CD4-positive, alpha-beta T cell treated with Interleukin-10 for 1 hour (primary cell): Measurements from ENCODE around the gene PIK3CG.
"Not testable (repeated sequence)": the region's sequence is repeated elsewhere in the genome, so short reads cannot be mapped to it uniquely, and the experiment has no call there.

Source experiments
- DNase-seq: peaks from one replicate; pipeline ENCODE4 v3.0.0-alpha.2; 2020

The PIK3CG gene

DNA sequence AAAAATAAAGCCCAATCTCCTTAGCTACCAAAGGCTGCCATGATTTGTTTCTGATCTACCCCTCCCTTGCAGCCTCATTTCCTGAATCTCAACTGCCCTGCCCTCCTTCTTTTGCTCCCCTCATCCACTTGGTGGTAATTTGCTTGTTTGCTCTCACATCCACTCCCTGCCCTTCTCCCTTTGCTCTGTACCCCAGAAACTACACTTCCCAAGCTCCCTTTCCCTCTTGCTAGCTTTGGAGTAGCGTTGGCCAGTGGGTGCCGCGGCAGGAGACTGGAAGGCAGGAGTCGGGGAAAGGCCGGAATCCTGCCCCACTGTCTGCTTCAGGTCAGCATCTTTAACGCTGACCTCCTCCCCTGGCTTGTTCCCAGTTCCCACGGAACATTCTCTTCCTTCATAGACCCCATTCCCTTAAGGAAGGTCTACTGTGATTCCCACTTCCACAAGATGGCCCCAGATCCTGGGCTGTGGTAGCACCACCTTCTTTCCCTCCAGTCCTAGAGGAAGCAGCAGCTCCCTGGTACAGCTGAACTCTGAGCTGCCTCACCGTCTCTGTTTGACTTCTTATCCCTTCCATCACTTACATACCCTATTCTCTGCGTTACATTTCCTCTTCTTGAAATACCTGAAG lies 79.1 kb downstream of the PIK3CG start:
- no peak for DNase-seq

GRCh38 chr7:106947244-106947728 lies 82.2 kb downstream of the PIK3CG start:
- DNase-seq: peak; percentile 43

DNA sequence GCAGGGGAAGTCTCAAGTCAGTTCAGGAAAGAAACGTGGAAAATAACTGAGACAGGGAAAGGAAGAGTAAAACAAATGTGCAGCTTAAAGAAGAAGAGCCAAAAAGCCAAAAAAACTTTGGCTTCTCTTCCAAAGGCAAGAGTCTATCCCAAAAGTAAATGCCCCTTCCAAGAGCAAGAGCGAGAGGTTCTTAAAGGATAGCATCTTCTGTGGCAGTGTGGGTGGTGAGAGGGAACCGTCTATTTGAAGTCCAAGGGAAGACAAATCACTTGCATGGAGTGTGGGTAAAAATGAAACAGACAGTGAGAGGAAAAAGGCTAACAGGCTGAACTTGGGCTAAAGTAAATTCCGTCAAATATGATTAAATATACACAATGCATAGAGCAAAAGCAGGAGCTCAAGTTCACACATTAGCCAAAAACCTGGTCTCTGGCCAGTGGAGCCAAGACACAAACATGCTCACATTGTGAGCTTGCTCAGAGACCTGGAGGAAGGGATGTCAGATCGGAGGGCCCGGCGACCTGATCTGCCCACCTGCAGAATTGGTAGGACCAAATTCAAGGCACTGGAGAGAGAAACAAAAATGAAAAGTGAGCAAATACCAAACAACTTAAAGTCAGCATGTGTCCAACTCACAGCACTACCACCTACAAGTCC lies 87.0 kb downstream of the PIK3CG start:
- no peak for DNase-seq

DNA sequence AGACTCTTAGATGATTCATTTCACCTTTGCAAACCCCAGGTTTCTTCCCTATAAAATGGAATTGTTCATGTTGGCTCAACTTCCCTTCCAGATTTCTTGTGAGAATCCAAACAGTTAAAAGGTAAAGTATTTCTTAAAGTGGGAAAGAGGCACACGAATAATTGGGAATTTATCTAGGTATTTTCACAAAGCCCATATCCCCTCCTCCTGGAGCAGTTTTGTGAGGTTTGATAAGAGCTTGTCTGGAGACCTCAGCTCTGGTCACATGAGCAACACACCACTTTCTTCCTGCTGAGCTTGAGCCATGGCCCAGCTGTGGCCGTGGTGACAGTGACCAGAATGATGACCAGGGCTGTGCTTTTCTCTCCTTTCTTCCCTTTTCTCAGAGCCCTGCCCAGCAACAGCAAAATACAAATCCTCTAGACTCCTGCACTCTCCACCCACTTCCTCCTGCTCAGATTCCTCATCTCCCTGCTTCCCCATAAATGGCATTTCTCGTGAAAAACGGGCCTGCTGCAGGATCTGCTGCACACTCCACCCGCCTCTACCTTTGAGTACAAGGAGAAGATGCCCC lies 87.7 kb downstream of the PIK3CG start:
- DNase-seq: no peak

GRCh38 chr7:106954840-106955239 lies 89.8 kb downstream of the PIK3CG start:
- DNase-seq: no peak

GRCh38 chr7:106955857-106956256 lies 90.8 kb downstream of the PIK3CG start:
- DNase-seq: not testable (repeated sequence)
